Liver (tissue), 9 donors: ENCODE measurements around the gene TTI1. TPM values are rescaled to one million over a fixed set of nuclear protein-coding genes. Genes with fewer than 3 reads are reported as not detected.

ENCODE experiments used
- DNase-seq: peaks from one replicate; pipeline ENCODE4 v3.0.0-alpha.2; 2017; ENCODE audit warnings: low spot score
- H3K27ac ChIP-seq, 2 donors: one replicate each; pipeline ENCODE4 v1.7.0; 2013; ENCODE audit warnings: inconsistent platforms in 2 of 2, low read length in 2 of 2, control low read depth in 1 of 2, low read depth in 1 of 2, mild to moderate bottlenecking in 1 of 2
- H3K27me3 ChIP-seq, 4 donors: one replicate each; pipeline versions ENCODE4 v1.6.1 to v1.7.0; 2013; ENCODE audit warnings: low read length in 3 of 4, inconsistent platforms in 1 of 4, mild to moderate bottlenecking in 1 of 4, moderate library complexity in 1 of 4; ENCODE audit not compliant: control insufficient read depth in 4 of 4, insufficient read depth in 4 of 4
- H3K36me3 ChIP-seq, 4 donors: one replicate each; pipeline versions ENCODE4 v1.6.1 to v1.7.0; 2013; ENCODE audit warnings: low read length in 3 of 4, mild to moderate bottlenecking in 3 of 4, low read depth in 1 of 4, moderate library complexity in 1 of 4; ENCODE audit not compliant: control insufficient read depth in 4 of 4, insufficient read depth in 3 of 4
- H3K4me1 ChIP-seq, 4 donors: one replicate each; pipeline versions ENCODE4 v1.6.1 to v1.7.0; 2013; ENCODE audit warnings: low read length in 3 of 4, mild to moderate bottlenecking in 3 of 4, moderate library complexity in 1 of 4; ENCODE audit not compliant: control insufficient read depth in 4 of 4, insufficient read depth in 4 of 4
- H3K4me3 ChIP-seq, 3 donors: one replicate each; pipeline versions ENCODE4 v1.6.1 to v1.7.0; 2013; ENCODE audit warnings: low read length in 3 of 3, control low read depth in 1 of 3, low read depth in 1 of 3, mild to moderate bottlenecking in 1 of 3
- H3K9ac ChIP-seq, 2 donors: one replicate each; pipeline ENCODE4 v1.7.0; 2013; ENCODE audit warnings: low read length in 2 of 2, mild to moderate bottlenecking in 2 of 2, moderate library complexity in 2 of 2, control low read depth in 1 of 2, low read depth in 1 of 2
- H3K9me3 ChIP-seq, 4 donors: one replicate each; pipeline versions ENCODE4 v1.6.1 to v1.7.0; 2013; ENCODE audit warnings: low read length in 3 of 4; ENCODE audit not compliant: control insufficient read depth in 4 of 4
- EGR1 ChIP-seq, 2 donors: IDR thresholded peaks; 2 replicates each; pipeline ENCODE4 v1.6.1; 2016 to 2018; ENCODE audit warnings: antibody characterized with exemption in 2 of 2, low read depth in 2 of 2
- HNF4A ChIP-seq, 2 donors: conservative IDR thresholded peaks; 2 replicates each; pipeline ENCODE4 v1.6.1; 2016; ENCODE audit warnings: antibody characterized with exemption in 2 of 2, mild to moderate bottlenecking in 2 of 2
- HNF4G ChIP-seq: IDR thresholded peaks from 2 replicates; pipeline ENCODE4 v1.6.1; 2016; ENCODE audit warnings: antibody characterized with exemption
- JUND ChIP-seq, 2 donors: IDR thresholded peaks; 2 replicates each; pipeline ENCODE4 v1.6.1; 2016; ENCODE audit warnings: antibody characterized with exemption in 2 of 2
- NR2F2 ChIP-seq: IDR thresholded peaks from 2 replicates; pipeline ENCODE4 v1.6.1; 2016; ENCODE audit warnings: antibody characterized with exemption
- RAD21 ChIP-seq, 2 donors: IDR thresholded peaks; 2 replicates each; pipeline ENCODE4 v1.6.1; 2016; ENCODE audit warnings: antibody characterized with exemption in 2 of 2, mild to moderate bottlenecking in 2 of 2
- RXRA ChIP-seq, 2 donors: IDR thresholded peaks; 2 replicates each; pipeline ENCODE4 v1.6.1; 2017 to 2018; ENCODE audit warnings: antibody characterized with exemption in 2 of 2, mild to moderate bottlenecking in 1 of 2
- SP1 ChIP-seq: IDR thresholded peaks from 2 replicates; pipeline ENCODE4 v1.6.1; 2018; ENCODE audit warnings: antibody characterized with exemption, mild to moderate bottlenecking
- YY1 ChIP-seq: IDR thresholded peaks from 2 replicates; pipeline ENCODE4 v1.6.1; 2016; ENCODE audit warnings: antibody characterized with exemption, mild to moderate bottlenecking
- WGBS: extraction: QIAGEN DNeasy Blood & Tissue Kit; methylation state at CpG from one replicate; pipeline ENCODE4 v1.1.7; 2013; 5-methylcytosine and 5-hydroxymethylcytosine counted together
- polyA plus RNA-seq, 2 donors: library from polyadenylated mRNA; stranded (reverse) in 1 of 2; unstranded in 1 of 2; fragments of 200-250 nt in 1 of 2; fragments of >200 nt in 1 of 2; fragmentation: Nextera tagmentation in 1 of 2; extraction: Ambion mirVana in 1 of 2; gene quantifications; one replicate each; pipeline versions ENCODE4 v1.2.1 to v1.2.3, GENCODE V29; 2013 to 2015
- total RNA-seq, 2 donors: library from RNA; depleted of rRNA; stranded (reverse); fragments of >200 nt; gene quantifications; one replicate each; pipeline ENCODE4 v1.2.3, GENCODE V29; 2014
- TF ChIP-seq, protein P1 (sequence below): IDR thresholded peaks from 2 replicates; pipeline ENCODE4 v1.6.1; 2016; ENCODE audit warnings: antibody characterized with exemption
- TF ChIP-seq, protein P2 (sequence below): fragments of 150-350 bp; IDR thresholded peaks from 2 replicates; pipeline ENCODE4 v1.5.1; 2017; ENCODE audit warnings: improper control_type of control experiment, low read depth, low read length; ENCODE audit not compliant: missing input control
- TF ChIP-seq, protein P3 (sequence below): IDR thresholded peaks from 2 replicates; pipeline ENCODE4 v1.6.1; 2016; ENCODE audit warnings: antibody characterized with exemption
- TF ChIP-seq, protein P4 (sequence below): IDR thresholded peaks from 2 replicates; pipeline ENCODE4 v1.6.1; 2016; ENCODE audit warnings: antibody characterized with exemption, mild to moderate bottlenecking
- donor health status: healthy.
- donor health status: healthy.
- donor health status: healthy.
- donor health status: healthy.
- donor health status: healthy.

Gene TTI1
- total and polyA plus RNA-seq, 4 donors = 4.6 to 20.4 (median 11.3) TPM

DNA sequence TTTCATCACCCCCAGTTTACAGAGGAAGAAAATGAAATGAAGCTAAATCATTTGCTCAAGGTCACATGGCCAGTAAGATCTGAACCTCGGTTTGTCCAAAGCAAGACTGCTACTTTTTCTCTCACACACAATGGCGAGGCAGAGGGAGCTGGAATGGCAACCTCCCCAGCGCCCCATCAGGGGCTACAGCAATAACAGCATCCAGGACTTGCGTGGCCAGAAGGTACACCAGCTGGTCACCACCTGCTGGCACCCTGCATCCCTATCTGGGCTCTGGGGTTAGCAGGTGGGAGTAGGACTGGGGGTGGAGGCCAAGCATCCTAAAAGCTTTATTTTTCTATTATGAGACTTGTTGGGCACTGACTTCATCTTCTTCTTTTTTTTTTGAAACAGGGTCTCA lies 41.3 kb downstream of the TTI1 start:
- H3K4me3 ChIP-seq = no peak overlapping the region
- H3K9ac ChIP-seq = no peak overlapping the region
- H3K27me3 ChIP-seq = no peaks in the 10 kb centered on the region
- no peak overlapping the region for H3K27ac ChIP-seq
- no peaks in the 10 kb centered on the region for H3K9me3 ChIP-seq
- WGBS = 96% methylated on average over 4 of the region's 4 CpGs
- no peak for DNase-seq
- TF ChIP-seq HNF4A (conservative IDR thresholded peaks at IDR 0.05) = no peak
- no peak for TF ChIP-seq HNF4G
- TF ChIP-seq EGR1 (IDR thresholded peaks at IDR 0.05; ENCODE audit: low read depth in 2 of 2) = no peak
- TF ChIP-seq, protein P1, sequence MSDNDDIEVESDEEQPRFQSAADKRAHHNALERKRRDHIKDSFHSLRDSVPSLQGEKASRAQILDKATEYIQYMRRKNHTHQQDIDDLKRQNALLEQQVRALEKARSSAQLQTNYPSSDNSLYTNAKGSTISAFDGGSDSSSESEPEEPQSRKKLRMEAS = no peak
- TF ChIP-seq RXRA (IDR thresholded peaks at IDR 0.05) = no peak
- TF ChIP-seq, protein P2, sequence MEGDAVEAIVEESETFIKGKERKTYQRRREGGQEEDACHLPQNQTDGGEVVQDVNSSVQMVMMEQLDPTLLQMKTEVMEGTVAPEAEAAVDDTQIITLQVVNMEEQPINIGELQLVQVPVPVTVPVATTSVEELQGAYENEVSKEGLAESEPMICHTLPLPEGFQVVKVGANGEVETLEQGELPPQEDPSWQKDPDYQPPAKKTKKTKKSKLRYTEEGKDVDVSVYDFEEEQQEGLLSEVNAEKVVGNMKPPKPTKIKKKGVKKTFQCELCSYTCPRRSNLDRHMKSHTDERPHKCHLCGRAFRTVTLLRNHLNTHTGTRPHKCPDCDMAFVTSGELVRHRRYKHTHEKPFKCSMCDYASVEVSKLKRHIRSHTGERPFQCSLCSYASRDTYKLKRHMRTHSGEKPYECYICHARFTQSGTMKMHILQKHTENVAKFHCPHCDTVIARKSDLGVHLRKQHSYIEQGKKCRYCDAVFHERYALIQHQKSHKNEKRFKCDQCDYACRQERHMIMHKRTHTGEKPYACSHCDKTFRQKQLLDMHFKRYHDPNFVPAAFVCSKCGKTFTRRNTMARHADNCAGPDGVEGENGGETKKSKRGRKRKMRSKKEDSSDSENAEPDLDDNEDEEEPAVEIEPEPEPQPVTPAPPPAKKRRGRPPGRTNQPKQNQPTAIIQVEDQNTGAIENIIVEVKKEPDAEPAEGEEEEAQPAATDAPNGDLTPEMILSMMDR = no peak
- TF ChIP-seq YY1 = no peak
- TF ChIP-seq JUND (IDR thresholded peaks at IDR 0.05) = no peak
- H3K4me1 ChIP-seq = peaks cover 8 to 48% (median 29%) of the 10 kb centered on the region in 4 donors
- H3K36me3 ChIP-seq = peaks cover 6 to 28% (median 18%) of the 10 kb centered on the region in 4 donors

DNA sequence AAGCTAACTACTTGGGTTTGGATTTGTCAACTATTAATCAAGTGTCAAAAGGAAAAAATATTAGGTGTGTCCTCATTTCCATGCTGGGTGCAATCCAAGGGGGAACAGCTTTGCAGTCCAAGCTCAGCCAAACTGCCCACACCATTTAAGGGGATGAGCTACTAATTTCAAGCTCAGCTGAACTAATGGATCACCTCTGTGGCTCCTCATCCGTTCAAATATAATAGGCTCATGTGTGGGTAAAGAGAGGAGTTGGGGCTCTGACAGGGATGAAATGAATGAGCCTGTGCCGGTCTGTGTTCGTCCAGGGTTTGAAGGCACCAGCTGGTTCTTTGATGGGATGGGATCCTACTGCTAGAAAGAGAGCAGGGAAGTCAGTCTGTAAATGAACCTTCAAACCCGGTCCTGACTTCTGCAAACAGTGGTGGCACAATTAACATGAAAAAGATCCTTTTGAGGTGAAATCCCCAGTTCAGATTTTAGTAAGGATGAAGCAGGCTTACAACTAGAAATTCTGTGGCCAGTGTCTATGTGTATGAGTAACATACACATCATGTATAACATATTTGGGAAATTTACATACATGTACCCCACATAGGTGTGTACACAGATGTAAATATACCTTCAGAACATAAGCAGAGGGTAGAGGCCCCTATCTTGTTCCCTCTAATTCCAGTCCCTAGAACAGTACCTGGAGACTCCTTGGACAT lies 41.9 kb downstream of the TTI1 start:
- Histone ChIP-seq H3K4me1 (peaks cover 8 to 54% (median 35%) of the 10 kb centered on the region in 4 donors), H3K27ac (no peak overlapping the region), H3K9me3 (no peaks in the 10 kb centered on the region), H3K36me3 (peaks cover 6 to 22% (median 14%) of the 10 kb centered on the region in 4 donors), H3K4me3 (no peak overlapping the region), H3K27me3 (no peaks in the 10 kb centered on the region), H3K9ac (peak overlapping the region in 1 of 2 donors; percentile 12)
- TF ChIP-seq, protein P3, sequence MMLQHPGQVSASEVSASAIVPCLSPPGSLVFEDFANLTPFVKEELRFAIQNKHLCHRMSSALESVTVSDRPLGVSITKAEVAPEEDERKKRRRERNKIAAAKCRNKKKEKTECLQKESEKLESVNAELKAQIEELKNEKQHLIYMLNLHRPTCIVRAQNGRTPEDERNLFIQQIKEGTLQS = no peak
- no peak for TF ChIP-seq SP1
- WGBS = 86% methylated on average over 4 of the region's 4 CpGs
- DNase-seq = peak; percentile 19

DNA sequence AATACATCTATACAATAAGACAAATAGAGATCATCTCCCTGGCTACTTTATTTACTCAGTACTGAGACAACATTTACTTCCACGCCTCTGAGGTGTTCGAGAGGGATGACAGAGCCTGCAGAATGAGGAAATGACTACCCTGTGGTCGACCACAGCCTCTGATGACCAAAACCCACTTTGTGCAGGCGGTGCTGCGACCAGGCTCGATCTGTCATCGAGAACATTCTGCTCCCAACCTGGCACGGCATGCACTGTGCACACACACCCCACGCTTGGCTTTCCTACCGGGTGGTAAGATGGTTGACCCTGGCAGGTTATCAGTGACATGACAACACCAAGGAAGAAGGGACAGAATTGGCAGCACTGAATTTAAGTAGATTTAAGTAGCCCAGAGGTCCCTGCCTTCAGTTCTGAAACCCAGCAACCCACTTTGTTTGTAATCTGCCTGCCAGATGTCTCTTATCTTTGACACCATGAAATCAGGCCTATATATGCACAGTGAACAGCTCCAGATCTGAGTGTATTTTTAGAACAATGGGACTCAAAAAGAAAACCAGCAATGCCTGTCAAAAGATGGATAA lies 42.6 kb downstream of the TTI1 start:
- 19% methylated on average over 10 of the region's 10 CpGs for WGBS
- TF ChIP-seq SP1 (peak; percentile 33), YY1 (peak; percentile 55), RXRA (IDR thresholded peaks at IDR 0.05) (peak; percentile 14 to 46), NR2F2 (no peak), RAD21 (IDR thresholded peaks at IDR 0.05) (no peak), HNF4A (conservative IDR thresholded peaks at IDR 0.05) (peak in 1 of 2 donors; percentile 25)
- TF ChIP-seq, protein P4, sequence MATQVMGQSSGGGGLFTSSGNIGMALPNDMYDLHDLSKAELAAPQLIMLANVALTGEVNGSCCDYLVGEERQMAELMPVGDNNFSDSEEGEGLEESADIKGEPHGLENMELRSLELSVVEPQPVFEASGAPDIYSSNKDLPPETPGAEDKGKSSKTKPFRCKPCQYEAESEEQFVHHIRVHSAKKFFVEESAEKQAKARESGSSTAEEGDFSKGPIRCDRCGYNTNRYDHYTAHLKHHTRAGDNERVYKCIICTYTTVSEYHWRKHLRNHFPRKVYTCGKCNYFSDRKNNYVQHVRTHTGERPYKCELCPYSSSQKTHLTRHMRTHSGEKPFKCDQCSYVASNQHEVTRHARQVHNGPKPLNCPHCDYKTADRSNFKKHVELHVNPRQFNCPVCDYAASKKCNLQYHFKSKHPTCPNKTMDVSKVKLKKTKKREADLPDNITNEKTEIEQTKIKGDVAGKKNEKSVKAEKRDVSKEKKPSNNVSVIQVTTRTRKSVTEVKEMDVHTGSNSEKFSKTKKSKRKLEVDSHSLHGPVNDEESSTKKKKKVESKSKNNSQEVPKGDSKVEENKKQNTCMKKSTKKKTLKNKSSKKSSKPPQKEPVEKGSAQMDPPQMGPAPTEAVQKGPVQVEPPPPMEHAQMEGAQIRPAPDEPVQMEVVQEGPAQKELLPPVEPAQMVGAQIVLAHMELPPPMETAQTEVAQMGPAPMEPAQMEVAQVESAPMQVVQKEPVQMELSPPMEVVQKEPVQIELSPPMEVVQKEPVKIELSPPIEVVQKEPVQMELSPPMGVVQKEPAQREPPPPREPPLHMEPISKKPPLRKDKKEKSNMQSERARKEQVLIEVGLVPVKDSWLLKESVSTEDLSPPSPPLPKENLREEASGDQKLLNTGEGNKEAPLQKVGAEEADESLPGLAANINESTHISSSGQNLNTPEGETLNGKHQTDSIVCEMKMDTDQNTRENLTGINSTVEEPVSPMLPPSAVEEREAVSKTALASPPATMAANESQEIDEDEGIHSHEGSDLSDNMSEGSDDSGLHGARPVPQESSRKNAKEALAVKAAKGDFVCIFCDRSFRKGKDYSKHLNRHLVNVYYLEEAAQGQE = peak; percentile 75
- TF ChIP-seq, protein P1 = peak; percentile 71
- Histone ChIP-seq H3K27ac (no peak overlapping the region), H3K4me1 (peaks cover 8 to 59% (median 42%) of the 10 kb centered on the region in 4 donors), H3K36me3 (peaks cover 6 to 16% (median 8%) of the 10 kb centered on the region in 4 donors), H3K27me3 (no peaks in the 10 kb centered on the region), H3K9ac (peak overlapping the region in 1 of 2 donors; percentile 12), H3K4me3 (no peak overlapping the region), H3K9me3 (no peaks in the 10 kb centered on the region)
- no peak for DNase-seq
